HG02973 (cell line): ENCODE data around the gene DPH7.
"Not testable (repeated sequence)": the region's sequence is repeated elsewhere in the genome, so short reads cannot be mapped to it uniquely, and the experiment has no call there.

Experiments used
- ATAC-seq: cut with Tn5 transposase; IDR thresholded peaks from one replicate; pipeline ENCODE4 v1.9.1; 2021; ENCODE audit warnings: moderate library complexity; ENCODE audit not compliant: unreplicated experiment

The DPH7 gene

GRCh38 chr9:137550958-137551263 lies 27.8 kb downstream of the DPH7 start:
- ATAC-seq = not testable (repeated sequence)

- ATAC-seq = no peak
Observed at GRCh38 chr9:137550231-137550621, 28.5 kb downstream of the DPH7 start, which contains the start of gene PNPLA7. TSS of gene PNPLA7 (minus strand) at chr9:137550402. CDS start at chr9:137550197, 205 bp downstream.

- no peak for ATAC-seq
Observed at GRCh38 chr9:137547687-137548543, 30.8 kb downstream of the DPH7 start.

- no peak for ATAC-seq
Observed at GRCh38 chr9:137545123-137545522, 33.6 kb downstream of the DPH7 start.

GRCh38 chr9:137544176-137544760 lies 34.5 kb downstream of the DPH7 start:
- ATAC-seq = no peak

GRCh38 chr9:137543237-137543963 lies 35.3 kb downstream of the DPH7 start:
- no peak for ATAC-seq

- no peak for ATAC-seq
Observed at GRCh38 chr9:137542486-137542885, 36.2 kb downstream of the DPH7 start.

- no peak for ATAC-seq
Observed at GRCh38 chr9:137540536-137540935, 38.2 kb downstream of the DPH7 start.

- ATAC-seq = no peak
Observed at GRCh38 chr9:137538058-137538457, 40.7 kb downstream of the DPH7 start.

- ATAC-seq = not testable (repeated sequence)
Observed at GRCh38 chr9:137536594-137537131, 42.1 kb downstream of the DPH7 start.

- ATAC-seq = no peak
Observed at GRCh38 chr9:137535120-137535428, 43.7 kb downstream of the DPH7 start.

GRCh38 chr9:137534256-137535119 lies 44.2 kb downstream of the DPH7 start:
- ATAC-seq = no peak

GRCh38 chr9:137532891-137533468 lies 45.7 kb downstream of the DPH7 start:
- ATAC-seq = not testable (repeated sequence)

- no peak for ATAC-seq
Observed at GRCh38 chr9:137531099-137531765, 47.5 kb downstream of the DPH7 start.

GRCh38 chr9:137530331-137530730 lies 48.4 kb downstream of the DPH7 start:
- no peak for ATAC-seq

- ATAC-seq = no peak
Observed at GRCh38 chr9:137524981-137525317, 53.8 kb downstream of the DPH7 start.

GRCh38 chr9:137524161-137524980 lies 54.4 kb downstream of the DPH7 start:
- no peak for ATAC-seq

GRCh38 chr9:137522746-137523455 lies 55.8 kb downstream of the DPH7 start:
- no peak for ATAC-seq
